ENCODE measurements around the gene SARM1.

- TF ChIP-seq EZH2 (IDR thresholded peaks at IDR 0.05; ENCODE audit: borderline replicate concordance, low read depth, low read length, severe bottlenecking) (no peak), FOS (IDR thresholded peaks at IDR 0.05; ENCODE audit: borderline replicate concordance, insufficient read depth, low read length) (no peak)
Measured at GRCh38 chr17:28404812-28405570, 33.5 kb downstream of the SARM1 start.
